GM12865 (cell line): Measurements from ENCODE around the gene TSKS.

Experiments used
- DNase-seq: peaks from one replicate; pipeline ENCODE4 v3.0.0; 2010; ENCODE audit warnings: low read depth
- H3K4me3 ChIP-seq: 2 replicates; pipeline ENCODE4 v1.5.1; 2011; ENCODE audit warnings: mild to moderate bottlenecking, low read depth, low read length, control low read depth
- CTCF ChIP-seq: IDR thresholded peaks from 2 replicates; pipeline ENCODE4 v1.5.1; 2011; ENCODE audit warnings: low read length, control low read depth, low read depth, inconsistent platforms; ENCODE audit not compliant: insufficient read depth; ENCODE audit errors: missing control alignments

The TSKS gene

GRCh38 chr19:49699364-49699763, 63.7 kb downstream of the TSKS start:
- no peak for TF ChIP-seq CTCF
- DNase-seq: no peak
- no peak overlapping the region for H3K4me3 ChIP-seq

- H3K4me3 ChIP-seq: no peak overlapping the region
- TF ChIP-seq CTCF: no peak
- no peak for DNase-seq
These were observed 66.2 kb downstream of the TSKS start for GRCh38 chr19:49696865-49697264.

GRCh38 chr19:49696115-49696514, 67.0 kb downstream of the TSKS start:
- DNase-seq: no peak
- no peak overlapping the region for H3K4me3 ChIP-seq
- no peak for TF ChIP-seq CTCF

- no peak for DNase-seq
- H3K4me3 ChIP-seq: no peak overlapping the region
- no peak for TF ChIP-seq CTCF
These were observed 71.0 kb downstream of the TSKS start for GRCh38 chr19:49692147-49692506.

GRCh38 chr19:49691243-49692146, 71.6 kb downstream of the TSKS start:
- H3K4me3 ChIP-seq: no peak overlapping the region
- peak; percentile 38 for DNase-seq
- no peak for TF ChIP-seq CTCF

GRCh38 chr19:49690656-49691242, 72.4 kb downstream of the TSKS start, which contains the start of gene CPT1C:
Gene CPT1C, plus strand, starts transcription at chr19:49691116. Its CDS starts 1,137 bp downstream, at chr19:49692253.
- no peak within 1 kb of the TSS for H3K4me3 ChIP-seq
- no peak for DNase-seq
- no peak for TF ChIP-seq CTCF
